Stimulated activated CD8-positive, alpha-beta memory T cell treated with anti-CD3 and anti-CD28 coated beads, Interleukin-7, amount 100 ng/mL, for 48 hours (primary cell): ENCODE results near the gene ASTN2.
"Not testable (repeated sequence)": the region's sequence is repeated elsewhere in the genome, so short reads cannot be mapped to it uniquely, and the experiment has no call there.

ENCODE experiments used
- DNase-seq, 2 donors: peaks; one replicate each; pipeline ENCODE4 v3.0.0-alpha.2; 2020; ENCODE audit warnings: low read depth in 1 of 2; ENCODE audit errors: extremely low read depth in 1 of 2

ASTN2 gene

DNA sequence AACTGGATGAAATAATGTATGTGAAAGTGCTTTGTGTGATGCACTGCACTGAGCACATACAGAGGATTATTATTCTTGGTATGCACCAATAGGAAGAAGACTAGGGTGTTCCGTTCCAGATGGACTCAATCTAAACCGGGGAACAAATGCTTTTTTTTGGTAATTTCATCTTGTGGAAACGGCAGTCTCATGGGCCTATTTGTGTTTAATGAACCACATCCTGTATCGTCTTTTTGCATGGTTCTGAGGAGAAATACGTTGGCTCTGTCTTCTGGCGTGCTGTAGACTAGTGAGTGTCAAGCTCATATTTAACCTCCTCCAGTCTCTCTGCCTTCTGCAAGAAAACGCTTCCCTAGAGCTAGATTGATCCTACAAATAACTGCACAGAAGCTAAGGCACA is 697.7 kb downstream of the ASTN2 start:
- DNase-seq, result no peak

DNA sequence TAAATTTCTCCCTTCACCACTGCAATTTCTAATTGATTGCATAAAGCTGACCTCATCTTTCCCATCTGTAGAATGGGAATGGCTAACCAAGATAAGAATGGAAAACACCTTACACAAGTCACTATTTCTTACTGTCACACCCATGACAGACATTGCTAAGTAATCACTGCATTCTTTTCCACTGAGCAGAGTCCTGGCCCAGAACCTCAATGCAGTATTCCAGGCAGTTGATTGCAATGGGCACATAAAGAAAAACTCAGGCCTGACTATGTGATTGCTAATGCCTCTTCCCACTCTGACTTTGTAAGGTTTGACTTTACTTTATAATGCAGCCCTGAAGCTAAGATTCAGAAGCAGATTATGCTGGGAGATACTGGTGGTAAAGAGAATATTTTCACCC is 698.4 kb downstream of the ASTN2 start:
- DNase-seq, result no peak

DNA sequence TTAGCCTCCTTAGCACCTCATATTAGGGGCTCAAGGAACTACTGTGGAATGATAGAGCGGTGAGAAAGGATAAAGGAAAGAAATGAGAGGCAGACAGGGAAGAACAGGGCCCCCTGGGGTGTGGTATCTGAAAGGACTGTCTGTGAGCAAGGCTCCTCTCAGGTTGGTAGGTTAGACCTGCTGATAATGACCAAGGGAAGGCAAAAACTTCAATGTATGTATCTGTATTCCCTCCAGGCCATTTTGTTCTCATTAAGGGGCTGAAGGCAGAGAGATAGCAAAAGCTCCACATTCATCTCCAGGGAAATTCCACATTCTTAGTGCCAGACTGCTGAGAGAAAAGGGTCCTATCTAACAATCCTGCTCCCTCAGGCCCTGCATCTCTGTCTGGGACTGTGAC is 699.1 kb downstream of the ASTN2 start:
- DNase-seq, result no peak

DNA sequence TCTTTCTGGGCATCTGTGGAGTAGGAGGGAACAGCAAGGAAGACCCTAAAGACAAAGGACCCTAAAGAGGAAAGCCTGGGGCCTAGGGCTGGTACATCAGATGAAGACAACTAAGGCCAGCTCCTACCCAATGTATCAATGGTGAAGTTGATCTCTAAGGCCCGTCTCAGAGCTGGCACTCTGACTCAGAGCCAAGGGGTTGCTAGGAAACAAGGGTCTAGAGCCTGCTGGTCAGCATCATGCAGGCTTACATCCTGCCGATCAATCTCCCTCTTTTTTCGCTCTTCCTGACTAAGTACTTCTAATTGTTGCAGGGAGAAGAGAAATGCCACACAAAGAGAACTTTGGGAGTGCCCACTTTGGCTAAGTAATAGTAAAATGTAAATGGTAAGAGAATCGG is 701.6 kb downstream of the ASTN2 start:
- DNase-seq, result no peak

DNA sequence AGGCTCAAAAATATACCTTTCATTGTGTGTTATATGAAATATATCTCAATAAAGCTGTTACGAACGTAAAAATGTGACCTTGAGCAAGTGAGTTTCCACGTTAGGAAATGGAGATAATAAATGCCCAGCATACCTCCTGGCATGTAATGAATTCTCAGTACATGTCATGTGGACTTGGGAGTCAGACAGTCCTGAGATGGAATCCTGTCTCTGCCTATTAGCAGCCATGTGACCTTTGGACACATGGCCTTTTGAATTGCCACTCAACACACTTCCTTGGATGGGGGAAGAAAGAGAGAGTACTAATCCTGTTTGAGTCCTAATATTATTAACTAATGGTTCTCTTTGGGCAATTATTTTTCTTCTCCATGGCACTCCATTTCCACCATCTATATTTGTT is 702.1 kb downstream of the ASTN2 start:
- no peak for DNase-seq

DNA sequence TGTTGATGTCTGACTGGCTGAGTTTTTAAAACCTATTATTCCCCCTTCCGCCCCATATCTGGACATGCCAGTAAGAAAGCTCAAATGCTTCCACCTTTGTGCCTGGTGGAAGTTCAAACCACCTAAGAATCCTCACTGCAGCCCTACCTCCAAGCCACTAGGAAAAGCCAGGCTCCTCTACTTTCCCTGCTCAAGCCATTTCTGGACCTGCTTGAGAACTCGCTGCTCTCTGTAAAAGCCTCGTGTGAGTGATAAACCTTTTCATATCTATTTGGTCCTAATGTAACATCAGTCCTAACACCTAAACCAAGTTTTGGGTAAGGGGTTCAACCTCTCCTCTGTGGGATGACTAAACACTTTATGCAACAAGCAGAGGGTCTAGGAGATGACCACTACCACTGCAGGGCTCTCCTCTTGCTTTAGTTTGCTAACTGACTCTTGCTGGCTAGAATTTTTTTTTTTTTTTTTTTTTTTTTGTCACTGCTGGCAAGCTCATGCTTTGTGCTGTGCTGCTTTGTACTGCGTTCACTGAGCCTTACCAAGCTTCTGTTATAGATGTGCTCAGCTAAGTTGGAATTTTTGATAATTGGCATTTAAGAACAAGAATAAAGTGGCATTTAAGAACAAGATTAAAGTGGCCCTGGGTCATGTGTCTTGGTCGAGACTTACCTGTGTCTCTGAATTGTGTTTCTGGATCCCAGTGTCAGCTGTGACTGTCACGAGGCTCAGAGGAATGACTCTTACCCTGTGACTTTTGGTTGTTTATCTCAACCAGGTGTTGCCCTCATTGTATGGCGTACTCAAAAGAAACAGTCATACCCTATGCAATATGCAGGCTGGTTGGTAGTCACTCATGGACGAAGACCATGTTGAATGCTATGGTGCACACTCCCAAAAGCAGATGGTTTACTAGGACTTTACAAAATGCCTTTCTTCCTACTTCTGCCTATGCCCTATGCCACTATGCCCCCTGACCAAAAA is 708.3 kb downstream of the ASTN2 start:
- no peak for DNase-seq

DNA sequence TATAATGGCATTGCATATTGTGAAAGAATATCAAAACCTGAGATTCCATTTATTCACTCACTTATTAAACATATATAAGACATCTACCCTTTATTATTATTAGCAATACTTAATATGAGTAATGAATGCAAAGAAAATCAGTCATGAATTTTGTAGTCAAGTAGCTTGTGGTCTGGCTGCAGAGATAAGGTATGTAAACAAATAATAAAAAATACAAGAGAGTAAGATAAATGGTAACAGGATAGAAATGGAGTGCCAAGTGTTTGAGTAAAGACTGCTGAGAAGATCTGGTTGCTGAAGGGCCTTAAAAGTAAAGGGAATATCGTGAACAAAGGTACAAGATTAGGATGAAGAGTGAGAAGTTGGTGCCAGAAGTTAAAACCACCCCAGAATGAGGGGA is 709.3 kb downstream of the ASTN2 start:
- no peak for DNase-seq

DNA sequence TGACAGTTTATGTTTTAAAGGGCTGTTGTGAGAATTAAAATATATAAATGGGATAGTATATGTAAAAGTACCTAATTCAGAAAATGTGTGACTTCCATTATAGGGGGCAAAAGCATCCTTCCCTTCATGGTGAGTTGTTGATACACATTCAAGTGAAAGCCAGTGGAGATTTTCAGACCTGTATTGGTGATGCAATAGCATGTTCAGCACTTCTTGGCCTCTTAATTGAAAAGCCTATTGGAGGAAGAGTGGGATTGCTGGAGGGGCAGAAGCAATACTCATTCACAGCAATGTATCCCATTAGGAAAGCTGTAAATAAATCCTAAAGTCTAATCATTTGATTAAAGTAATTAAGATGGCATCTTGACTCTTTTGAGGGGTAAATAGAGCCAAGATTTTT is 710.4 kb downstream of the ASTN2 start:
- DNase-seq, result no peak

DNA sequence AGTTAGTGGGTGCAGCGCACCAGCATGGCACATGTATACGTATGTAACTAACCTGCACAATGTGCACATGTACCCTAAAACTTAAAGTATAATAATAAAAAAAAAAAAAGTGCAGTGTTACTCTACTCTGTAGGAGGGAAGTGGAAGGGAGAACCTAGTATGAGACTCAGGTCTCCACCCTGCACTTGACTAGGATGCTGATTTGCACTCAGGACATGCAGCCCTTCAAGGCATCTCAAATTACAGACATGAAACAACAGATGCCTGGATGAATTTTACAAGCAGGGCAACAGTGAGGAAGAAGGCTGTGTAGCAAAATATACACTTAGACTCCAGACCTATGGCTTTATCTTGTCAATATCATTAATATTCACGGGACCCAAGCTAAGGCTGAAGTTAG is 711.2 kb downstream of the ASTN2 start:
- DNase-seq, result no peak

DNA sequence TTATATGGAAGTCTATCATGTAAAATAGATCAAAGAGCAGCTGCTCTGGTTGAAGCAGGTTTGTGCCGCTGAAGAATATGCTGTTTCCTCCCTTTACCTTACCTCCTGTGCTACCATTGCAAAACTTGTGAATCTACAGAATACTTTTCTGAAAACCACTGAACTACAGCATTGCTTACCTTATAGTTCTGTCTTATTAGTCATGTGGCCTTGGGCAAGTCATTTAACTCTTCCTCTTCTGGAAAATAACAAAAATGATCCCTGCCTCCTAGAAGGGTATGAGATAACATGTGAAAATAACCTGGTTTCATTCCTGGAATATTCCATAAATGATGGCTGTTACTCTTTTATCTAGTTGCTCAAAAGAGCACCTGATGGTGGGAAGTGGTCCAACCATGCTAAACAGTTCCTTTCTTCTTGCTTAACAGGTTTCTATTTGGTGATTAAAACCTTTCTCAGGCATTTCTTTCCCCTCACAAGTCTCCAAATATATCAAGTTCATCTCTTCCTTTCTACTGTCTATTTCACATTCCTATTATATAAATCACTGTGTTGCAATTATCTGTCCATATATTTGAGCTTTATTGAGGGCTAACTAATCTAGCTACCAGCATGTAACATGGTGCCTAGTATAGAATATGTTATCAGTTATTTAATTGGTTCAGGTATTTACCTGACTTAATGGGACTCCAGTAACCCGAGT is 712.8 kb downstream of the ASTN2 start:
- no peak for DNase-seq

DNA sequence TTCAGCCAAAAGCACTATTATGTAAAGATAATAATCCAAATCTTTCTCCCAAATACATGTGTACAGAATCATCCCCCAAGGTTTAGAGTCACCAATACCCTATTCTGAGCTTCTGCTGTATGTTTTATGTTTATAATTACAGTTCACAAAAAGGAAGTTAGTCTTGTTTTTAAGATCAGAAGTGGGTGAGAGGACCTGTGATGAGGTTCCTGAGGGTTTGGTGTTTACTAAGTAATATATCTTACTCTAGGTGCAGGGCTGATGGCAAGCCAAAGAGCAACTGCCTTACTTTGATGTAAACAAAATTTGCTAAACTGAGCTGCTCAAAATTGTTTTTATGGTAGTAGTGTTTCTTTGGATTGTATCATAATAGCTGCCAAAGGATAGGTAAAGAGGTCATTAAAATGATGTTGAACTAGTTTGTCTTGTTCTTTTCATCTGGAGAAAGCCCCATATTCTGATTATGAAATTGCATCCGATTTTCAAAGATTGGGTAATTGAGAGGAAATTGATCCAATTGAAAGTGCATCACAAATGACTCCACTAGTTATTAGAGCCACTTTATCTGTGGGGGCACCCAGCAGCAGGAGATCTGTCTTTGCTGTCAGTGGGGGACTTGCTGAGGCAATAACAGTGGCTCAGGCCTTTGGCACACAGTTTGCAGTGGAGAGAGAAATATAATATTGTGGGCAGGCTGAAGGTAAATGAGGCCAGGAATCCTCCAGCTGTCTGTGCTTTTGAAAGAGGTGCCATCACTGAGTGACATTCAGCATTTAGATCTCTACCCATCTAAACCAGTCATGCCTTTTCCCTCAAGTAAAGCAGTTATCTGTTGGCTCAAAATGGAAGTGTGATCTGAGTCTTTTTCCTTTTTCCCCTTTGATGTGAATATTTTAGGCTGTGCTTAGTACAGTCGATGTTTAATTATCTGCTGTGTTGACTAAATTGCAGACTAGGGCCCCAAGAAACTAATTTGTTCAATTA is 713.7 kb downstream of the ASTN2 start:
- no peak for DNase-seq

DNA sequence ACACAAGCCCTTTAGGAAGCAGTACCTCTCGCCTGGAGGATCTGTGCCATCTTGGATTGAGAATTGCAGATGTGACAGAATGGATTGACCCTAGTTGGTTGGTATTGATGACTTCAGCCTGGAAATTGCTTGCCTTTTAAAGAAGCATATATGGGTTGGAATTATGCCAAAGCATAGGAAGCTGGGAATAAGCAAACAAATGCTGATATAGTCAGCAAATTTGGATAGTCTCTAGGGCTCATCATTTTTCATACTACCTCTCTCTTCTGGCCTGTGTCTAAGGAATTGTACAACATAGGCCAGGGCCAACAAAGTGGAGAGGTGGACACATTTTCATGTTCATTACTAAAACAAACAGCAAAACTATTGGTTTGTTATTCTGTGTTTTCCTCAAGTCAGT is 714.6 kb downstream of the ASTN2 start:
- DNase-seq, result no peak

DNA sequence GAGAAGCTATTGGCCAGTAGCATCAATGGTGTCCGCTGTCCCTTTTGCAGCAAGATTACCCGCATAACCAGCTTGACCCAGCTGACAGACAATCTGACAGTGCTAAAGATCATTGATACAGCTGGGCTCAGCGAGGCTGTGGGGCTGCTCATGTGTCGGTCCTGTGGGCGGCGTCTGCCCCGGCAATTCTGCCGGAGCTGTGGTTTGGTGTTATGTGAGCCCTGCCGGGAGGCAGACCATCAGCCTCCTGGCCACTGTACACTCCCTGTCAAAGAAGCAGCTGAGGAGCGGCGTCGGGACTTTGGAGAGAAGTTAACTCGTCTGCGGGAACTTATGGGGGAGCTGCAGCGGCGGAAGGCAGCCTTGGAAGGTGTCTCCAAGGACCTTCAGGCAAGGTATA is 717.0 kb downstream of the ASTN2 start:
- no peak for DNase-seq

DNA sequence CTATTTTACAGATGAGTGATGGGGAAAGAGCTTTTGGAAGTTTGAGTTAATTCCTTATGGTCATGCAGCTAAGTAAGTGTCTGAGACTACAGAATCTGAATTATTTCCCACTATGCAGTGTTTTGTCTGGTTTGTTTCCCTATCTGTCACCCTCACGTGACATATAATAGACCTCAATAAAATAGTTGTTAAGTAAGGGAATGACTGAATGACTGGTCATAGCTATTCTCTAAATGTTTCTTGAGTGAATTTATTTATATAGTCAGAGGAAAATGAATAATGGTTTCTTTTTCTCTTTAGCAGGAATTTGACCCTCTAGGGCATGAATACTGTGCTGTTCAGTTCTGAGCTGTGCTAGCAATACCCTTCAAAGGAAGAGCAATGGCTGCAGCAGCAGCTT is 717.5 kb downstream of the ASTN2 start:
- no peak for DNase-seq

DNA sequence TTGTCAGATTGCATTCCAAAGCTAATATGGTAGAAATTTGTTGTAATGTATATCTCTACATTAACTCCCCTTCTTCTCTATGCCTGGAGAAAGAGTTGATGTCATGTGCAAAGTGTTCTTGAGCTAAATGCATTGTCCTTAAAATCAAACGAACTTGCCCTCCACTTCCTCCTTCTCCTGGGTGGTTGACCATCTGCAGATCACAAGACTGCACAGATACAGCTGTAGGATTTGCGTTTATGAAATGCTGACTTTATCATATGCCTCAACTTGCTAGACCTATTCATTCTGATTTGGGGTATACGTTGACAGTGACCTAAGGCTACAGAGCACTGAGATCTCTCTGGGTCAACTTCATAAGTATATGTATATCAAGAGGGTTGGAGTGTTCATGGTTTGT is 719.4 kb downstream of the ASTN2 start:
- no peak for DNase-seq

DNA sequence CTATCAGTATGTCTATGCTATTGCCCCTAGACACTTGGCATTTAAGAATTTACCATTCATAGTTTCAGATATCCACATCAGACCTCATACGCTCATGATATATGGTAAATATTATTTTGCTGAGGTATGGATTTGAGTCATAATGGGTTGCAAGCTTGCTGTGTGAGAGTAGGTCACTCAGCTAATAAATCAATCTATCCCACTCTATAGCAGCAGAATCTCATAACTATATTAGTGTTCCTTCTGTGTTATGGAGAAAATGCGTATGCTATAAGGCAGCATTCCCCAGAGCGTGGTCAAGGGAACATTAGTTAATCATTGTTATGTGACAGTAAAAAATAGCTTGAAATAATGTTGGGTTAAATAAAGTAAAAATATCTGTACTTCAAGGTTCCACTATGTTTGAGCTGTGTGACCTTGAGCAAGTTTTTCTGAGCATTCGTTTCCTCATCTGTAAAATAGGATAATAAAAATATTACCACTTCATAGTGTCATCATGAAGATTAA is 720.0 kb downstream of the ASTN2 start:
- DNase-seq, result no peak

DNA sequence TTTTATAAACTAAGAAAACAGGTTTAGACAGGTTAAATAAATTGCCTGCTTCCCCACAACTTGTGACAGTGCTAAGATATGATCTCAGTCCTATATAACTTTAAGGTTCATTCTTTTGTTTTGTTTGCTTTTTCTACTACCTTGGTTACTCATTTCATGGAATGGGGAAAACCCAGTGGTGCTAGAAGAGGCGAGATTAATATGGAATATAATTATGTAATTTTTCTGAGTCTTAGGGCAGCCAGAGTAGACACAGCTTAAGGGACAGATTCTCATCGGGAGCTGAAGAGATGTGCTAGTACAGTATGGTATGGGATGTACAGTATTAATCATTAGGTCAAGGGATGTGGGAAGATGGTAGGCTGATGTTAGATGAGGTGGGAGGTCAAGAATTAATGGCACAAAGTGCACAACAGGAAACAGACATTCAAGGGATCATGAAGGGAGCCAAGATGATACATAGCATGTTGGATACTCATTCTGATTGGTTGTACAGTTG is 721.6 kb downstream of the ASTN2 start:
- no peak for DNase-seq

DNA sequence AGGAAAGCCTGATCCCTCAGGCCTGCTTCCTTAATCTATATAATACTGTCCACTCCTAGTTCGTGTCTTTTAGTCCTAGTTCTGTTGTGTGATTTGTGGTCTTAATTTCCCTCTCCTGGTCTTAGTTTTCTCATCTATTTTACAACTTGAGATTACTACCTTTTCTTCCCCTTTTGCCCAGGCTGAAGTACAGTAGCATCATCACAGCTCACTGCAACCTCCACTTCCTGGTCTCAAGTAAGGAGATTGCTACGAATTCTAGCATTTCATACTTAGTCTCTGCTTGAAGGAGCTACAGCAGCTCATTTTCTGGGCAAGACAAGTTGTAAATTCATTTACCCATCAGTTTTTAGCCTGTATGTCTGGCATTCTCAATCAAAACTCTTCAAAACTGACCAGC is 722.2 kb downstream of the ASTN2 start:
- DNase-seq, result no peak

DNA sequence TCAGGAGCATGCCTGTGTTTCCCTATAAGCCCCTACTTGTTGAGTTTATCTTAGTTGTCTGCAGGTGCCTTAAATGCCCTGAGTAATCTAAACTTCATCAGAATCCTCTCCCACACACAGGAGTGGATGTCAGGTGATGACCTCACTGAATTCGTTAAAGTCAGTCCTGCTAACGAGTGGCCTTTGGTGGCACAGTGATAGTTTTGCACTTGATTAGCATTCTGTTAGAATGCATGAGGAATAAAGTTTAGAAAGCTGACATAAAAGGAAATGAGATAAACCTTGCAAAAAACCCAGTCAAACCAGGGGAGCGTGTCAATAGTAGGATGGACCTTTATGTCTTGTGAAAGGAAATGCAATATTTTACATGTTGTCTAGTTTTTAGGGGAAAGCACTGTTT is 723.2 kb downstream of the ASTN2 start:
- DNase-seq, result no peak

DNA sequence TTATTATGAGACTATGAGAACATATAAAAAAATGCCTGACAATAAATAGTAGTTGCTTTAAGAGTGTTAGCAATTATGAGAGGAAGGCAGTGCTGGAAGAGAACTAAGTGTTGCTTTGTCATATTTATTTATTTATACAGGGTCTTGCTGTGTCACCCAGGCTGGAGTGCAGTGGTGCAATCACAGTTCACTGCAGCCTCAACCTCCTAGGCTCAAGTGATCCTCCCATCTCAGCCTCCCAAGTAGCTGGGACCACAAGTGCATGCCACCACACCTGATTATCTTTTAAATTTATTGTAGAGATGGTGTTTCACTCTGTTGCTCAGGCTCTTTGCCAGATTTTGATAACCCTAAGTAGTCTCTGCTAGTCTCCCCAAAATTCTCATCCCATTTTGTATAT is 724.1 kb downstream of the ASTN2 start:
- not testable (repeated sequence) for DNase-seq
